Hippocampal formation (tissue), 2 donors: ENCODE data around the gene FBXL15.

Experiments
- DNase-seq, 2 donors: peaks; one replicate each; lab custom pipeline; 2025; lab: John Stamatoyannopoulos, UW

The FBXL15 gene

DNA sequence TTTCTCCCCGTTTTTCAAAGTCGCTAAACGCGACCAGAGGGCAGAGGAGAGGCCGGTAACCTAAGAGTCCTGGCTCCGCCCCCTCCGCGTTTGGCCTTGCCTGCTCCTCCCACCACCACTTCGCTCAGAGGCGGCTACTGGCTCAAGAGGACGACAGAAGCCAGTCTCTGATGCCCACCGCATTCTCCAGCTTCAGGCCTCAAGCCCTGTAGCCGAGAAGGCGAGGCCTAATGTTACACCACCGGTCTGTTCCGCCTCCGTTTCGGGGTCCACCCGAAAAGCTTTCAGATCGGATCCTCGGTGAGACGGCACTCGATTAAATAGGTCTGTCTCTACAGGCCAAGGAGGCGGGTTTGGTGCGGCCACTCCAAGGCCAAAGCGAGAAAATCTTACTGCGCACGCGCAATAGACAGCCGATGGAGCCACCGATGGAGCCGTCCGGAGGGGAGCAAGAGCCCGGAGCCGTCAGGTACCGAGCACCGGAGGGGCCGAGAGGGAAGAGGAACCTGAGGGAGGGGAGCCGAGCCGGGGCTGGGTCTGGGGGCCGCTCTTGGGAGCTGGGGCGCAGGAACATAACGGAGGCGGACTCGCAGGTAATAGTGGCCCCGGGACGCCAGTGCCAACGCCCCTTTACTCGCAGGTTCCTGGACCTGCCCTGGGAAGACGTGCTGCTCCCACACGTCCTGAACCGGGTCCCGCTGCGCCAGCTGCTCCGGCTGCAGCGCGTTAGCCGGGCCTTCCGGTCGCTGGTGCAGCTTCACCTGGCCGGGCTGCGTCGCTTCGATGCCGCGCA lies at the start of gene FBXL15:
TSS of gene FBXL15 (plus strand) at position 123 of the 793 bp plus-strand sequence. CDS start at position 417, 294 bp downstream.
- DNase-seq = peak; percentile 92 to 96

- DNase-seq = no peak
Measured at GRCh38 chr10:102371295-102371694, 49.3 kb upstream of the FBXL15 start.

- no peak for DNase-seq
Measured at GRCh38 chr10:102375250-102375649, 45.4 kb upstream of the FBXL15 start.

DNA sequence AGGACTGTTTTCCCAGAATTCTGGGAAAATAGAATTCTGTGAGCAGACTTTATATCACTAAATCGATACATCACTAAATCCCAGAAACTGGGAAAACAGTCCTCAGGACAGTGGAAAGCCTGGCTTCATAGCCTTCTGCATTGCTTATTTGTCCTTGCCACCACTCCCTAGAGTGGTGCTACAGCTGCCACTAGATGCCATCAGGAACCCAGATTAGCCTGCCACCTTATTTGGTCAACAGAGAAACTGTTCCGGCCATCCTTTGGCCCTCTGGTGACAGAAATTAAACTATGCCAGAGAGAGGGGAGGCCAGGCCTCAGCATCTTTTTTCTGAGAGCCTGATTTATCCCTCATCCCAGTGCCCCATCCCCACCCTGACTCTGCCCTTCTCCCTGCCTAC lies 44.8 kb upstream of the FBXL15 start:
- DNase-seq = no peak

- no peak for DNase-seq
Measured at GRCh38 chr10:102376901-102377300, 43.7 kb upstream of the FBXL15 start.

GRCh38 chr10:102379383-102379782 lies 41.3 kb upstream of the FBXL15 start:
- DNase-seq = no peak

DNA sequence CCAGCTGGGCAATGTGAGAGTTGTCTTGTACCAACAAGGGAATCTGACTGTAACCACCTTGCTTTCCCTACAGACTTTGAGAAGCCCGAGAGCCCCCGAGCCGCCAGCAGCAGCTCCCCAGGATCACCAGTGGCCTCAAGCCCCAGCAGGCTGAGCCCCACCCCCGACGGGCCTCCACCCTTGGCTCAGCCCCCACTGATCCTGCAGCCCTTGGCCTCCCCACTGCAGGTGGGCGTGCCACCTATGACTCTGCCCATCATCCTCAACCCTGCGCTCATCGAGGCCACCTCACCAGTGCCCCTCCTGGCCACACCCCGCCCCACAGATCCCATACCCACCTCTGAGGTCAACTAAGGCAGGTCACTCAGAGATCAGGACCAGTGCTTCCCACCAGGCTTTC lies 38.7 kb upstream of the FBXL15 start:
- no peak for DNase-seq

GRCh38 chr10:102382871-102383270 lies 37.8 kb upstream of the FBXL15 start:
- DNase-seq = no peak

- DNase-seq = no peak
Measured at GRCh38 chr10:102384053-102384452, 36.6 kb upstream of the FBXL15 start.

- DNase-seq = no peak
Measured at GRCh38 chr10:102384606-102385429, 35.8 kb upstream of the FBXL15 start.

DNA sequence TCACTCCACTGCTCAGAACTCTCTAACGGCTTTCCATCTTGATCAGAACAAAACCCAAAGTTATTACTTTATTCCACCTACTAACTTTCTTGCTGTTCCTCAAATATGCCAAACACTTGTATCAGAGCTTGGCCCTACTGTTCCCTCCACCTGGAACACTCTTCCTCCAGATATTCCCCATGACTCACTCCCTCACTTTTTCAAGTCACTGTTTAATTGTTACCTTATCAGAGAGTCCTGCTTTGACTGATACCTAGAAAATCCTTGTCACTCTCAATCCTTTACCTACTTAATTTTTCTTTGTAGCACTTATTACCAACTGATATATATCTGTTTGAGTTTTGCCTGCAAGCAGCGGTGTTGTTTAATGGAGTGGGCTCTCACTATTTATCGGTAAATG lies 30.7 kb upstream of the FBXL15 start:
- no peak for DNase-seq

DNA sequence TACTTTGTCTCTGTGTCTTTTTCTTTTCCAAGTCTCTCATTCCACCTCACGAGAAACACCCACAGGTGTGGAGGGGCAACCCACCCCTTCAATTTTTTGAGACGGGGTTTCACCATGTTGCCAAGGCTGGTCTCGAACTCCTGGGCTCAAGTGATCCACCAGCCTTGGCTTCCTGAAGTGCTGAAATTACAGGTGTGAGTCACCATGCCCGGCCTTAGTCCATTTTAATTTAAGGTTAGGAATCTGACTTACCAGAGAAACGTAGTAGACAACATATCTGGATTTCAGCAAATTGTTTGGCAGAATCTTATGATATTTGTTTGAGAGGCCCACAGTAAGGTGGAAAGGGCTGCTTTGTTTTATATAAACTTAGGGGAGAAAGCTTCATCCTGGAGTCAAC lies 28.3 kb upstream of the FBXL15 start:
- DNase-seq = no peak

GRCh38 chr10:102393411-102394078 lies 27.1 kb upstream of the FBXL15 start:
- no peak for DNase-seq

DNA sequence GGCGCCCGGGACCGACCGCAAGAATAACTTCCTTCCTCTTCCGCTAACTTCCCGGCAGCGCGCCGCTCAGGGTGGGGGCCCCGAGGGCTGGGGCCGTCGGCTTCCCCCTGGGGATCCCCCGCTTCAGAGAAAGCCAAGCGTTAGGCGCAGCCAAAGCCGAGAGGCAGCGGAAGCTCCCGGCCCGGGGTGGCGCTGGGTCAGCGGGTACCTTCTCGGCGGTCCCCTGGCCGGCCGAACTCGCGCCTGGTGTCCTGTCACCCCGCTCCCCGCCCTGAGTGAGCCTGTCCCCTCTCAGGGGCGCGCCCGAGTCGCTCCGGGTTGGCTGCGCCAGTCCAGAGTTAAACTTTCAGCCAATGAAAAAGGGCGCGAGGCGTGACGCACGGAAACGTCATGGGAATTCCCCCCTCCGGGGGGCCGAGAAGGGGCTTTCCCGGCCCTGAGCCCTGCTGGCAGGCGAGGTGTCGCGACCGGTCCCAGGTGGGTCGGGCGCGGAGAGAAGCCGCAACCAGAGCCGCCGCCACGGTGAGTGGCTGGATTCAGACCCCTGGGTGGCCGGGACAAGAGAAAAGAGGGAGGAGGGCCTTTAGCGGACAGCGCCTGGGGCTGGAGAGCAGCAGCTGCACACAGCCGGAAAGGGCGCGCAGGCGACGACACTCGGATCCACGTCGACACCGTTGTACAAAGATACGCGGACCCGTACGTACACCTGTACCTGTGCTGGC lies 26.4 kb upstream of the FBXL15 start:
- peak; percentile 57 to 87 for DNase-seq

GRCh38 chr10:102394801-102395399 lies 25.7 kb upstream of the FBXL15 start:
- no peak for DNase-seq

DNA sequence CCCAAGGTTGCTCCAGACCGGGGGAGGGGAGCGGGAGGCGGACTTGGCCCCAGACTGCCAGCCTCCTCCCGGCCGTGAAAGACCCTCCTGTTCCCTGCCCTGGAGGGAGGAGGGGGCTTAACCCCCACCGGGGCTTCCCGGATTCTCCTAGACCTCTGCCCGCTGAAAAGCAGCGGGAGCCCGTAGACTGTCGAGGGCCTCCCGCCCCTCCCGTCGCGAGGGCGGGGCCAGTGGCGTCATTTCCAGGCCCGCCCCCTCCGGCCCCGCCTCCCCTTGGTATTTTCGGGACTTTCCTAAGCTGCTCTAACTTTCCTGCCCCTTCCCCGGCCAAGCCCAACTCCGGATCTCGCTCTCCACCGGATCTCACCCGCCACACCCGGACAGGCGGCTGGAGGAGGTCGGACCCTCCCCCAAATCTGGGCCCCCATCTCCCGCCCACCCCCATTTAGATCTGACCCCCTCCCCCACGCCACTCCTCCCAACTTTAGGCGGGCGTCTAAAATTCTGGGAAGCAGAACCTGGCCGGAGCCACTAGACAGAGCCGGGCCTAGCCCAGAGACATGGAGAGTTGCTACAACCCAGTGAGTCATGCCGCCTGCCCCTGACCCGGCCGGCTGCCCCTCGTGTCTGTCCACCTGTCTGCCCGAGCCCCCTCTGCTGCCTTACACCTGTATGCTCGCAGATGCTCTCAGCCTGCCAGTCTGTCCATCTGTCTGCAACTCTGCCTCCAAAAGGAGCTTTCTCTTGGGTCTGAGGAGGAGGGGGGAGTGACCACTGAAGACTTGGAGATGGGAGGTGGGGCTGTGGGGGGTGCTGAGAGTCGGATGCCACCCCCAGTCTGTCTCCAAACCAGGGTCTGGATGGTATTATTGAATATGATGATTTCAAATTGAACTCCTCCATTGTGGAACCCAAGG lies 25.0 kb upstream of the FBXL15 start, which contains the start of gene NFKB2:
TSS of gene NFKB2 (plus strand) at position 306 of the 917 bp plus-strand sequence. CDS start at position 561, 255 bp downstream.
- DNase-seq = peak; percentile 65 to 77

DNA sequence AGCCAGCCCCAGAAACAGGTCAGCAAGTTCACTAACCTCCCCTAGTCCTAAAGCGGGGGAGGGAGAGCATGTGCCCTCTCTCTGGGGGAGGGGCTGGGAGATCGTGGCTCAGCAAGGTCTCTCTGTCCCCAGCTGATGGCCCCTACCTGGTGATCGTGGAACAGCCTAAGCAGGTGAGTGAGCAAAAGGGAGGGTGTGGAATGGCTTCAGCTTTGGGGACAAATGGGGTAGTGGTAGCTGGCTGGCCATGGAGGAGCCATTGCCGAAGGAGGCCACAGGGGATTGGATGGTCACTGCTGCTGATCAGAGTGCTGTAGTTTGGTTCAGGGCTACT lies 24.4 kb upstream of the FBXL15 start:
- DNase-seq = no peak

DNA sequence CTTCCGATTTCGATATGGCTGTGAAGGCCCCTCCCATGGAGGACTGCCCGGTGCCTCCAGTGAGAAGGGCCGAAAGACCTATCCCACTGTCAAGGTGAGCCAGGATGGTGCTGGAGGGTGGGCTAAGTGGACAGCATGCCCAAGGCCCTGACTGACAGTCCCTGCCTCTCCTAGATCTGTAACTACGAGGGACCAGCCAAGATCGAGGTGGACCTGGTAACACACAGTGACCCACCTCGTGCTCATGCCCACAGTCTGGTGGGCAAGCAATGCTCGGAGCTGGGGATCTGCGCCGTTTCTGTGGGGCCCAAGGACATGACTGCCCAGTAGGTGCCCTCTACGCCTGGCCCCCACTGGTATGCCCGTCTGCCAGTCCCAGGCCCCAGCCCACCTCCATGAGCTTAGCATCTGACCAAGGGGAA lies 23.9 kb upstream of the FBXL15 start:
- no peak for DNase-seq

GRCh38 chr10:102397222-102398171 lies 23.1 kb upstream of the FBXL15 start:
- no peak for DNase-seq
